ENCODE results near the gene SCART1. TPM values are rescaled to one million over a fixed set of nuclear protein-coding genes. Genes with fewer than 3 reads are reported as not detected.
"Not testable (repeated sequence)": the region's sequence is repeated elsewhere in the genome, so short reads cannot be mapped to it uniquely, and the experiment has no call there.

The SCART1 gene
- polyA plus RNA-seq, 3 donors from 2014 or later: 0.20 to 0.74 TPM; not detected in 1

GRCh38 chr10:133421336-133422222 lies 32.2 kb upstream of the SCART1 start:
- DNase-seq: no peak
- Mint-ChIP-seq H3K9me3 (peaks cover 0 to 2% (median 0%) of the 10 kb centered on the region in 6 donors), H3K27ac (no peak overlapping the region), H3K27me3 (ENCODE audit: low read depth in 3 of 3) (no peaks in the 10 kb centered on the region), H3K4me3 (peak overlapping the region in 1 of 5 donors; percentile 48), H3K36me3 (peaks cover 0 to 3% (median 0%) of the 10 kb centered on the region in 3 donors), H3K4me1 (peaks cover 0 to 3% of the 10 kb centered on the region in 2 donors)

- Mint-ChIP-seq H3K4me3 (peak overlapping the region in 2 of 5 donors; percentile 15 to 39), H3K4me1 (peaks cover 0 to 3% of the 10 kb centered on the region in 2 donors), H3K27ac (no peak overlapping the region), H3K36me3 (peaks cover 0 to 3% (median 0%) of the 10 kb centered on the region in 3 donors), H3K9me3 (peaks cover 0 to 2% (median 0%) of the 10 kb centered on the region in 6 donors), H3K27me3 (ENCODE audit: low read depth in 3 of 3) (no peaks in the 10 kb centered on the region)
- no peak for DNase-seq
These were observed 31.4 kb upstream of the SCART1 start for GRCh38 chr10:133422223-133422806.

DNA sequence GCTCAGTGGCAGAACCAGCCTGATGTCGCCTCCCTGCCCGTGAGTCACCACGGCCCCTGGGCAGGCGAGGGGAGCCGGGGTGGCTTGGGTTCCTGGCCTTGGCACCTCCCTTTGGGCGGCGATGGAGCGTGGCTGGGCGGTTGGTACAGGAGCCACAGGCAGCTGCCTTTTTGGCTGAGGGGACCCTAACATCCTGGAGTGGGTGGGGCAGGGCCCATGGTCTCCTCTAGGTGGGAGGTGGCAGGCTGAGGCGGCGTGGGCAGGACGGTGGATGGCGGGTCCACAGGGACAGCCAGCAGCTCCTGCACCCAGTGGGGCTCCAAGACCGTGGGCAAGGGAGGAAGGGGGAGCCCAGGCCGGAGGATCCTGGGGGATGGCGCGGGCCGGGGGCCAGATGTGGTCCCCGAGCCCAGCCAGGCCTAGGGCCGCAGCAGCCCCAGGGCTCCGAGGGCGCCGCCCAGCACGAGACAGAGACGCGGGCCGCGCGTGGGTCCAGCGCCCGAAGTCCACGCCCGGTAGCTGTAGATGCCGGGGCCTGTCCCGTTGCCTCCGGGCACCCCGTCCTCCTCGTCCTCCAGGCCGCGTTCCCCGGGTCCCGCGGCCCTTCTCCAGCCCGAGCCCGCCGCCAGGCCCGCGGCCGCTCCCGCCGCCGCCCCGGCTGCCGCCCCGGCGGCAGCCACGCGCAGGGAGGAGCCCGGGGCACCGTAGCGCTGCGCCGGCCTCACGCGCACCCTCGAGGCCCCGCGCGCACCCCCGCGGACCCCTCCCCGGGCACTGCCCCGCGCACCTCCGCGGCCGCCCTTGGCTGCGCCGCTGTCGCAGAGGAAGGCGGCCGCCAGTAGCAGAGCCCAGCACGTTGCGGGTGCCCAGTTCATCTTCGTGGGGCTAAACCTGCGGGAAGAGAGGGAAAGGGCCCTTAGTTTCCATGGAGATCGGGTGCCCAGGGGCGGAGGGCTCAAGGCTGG lies 30.7 kb upstream of the SCART1 start:
- Mint-ChIP-seq H3K4me1 (peaks cover 0 to 3% of the 10 kb centered on the region in 2 donors), H3K9me3 (peaks cover 0 to 2% (median 0%) of the 10 kb centered on the region in 6 donors), H3K36me3 (peaks cover 0 to 3% (median 0%) of the 10 kb centered on the region in 3 donors), H3K27me3 (ENCODE audit: low read depth in 3 of 3) (no peaks in the 10 kb centered on the region), H3K4me3 (peak overlapping the region in 3 of 5 donors; percentile 30 to 54 (median 42)), H3K27ac (no peak overlapping the region)
- DNase-seq: no peak

GRCh38 chr10:133424102-133424501 lies 29.6 kb upstream of the SCART1 start:
- not testable (repeated sequence) for H3K36me3 Mint-ChIP-seq, DNase-seq

GRCh38 chr10:133424601-133425000 lies 29.1 kb upstream of the SCART1 start, which contains the start of gene SPRN:
TSS of gene SPRN (minus strand) at chr10:133424625. CDS start at chr10:133423681, 944 bp downstream.
- not testable (repeated sequence) for DNase-seq; H3K36me3 Mint-ChIP-seq; H3K27me3 Mint-ChIP-seq (ENCODE audit: low read depth in 3 of 3); H3K27ac Mint-ChIP-seq; H3K4me1 Mint-ChIP-seq
- Mint-ChIP-seq H3K4me3 (peak within 1 kb of the TSS in 2 of 5 donors; percentile 42 to 54), H3K9me3 (peaks cover 0 to 11% (median 2%) of the 10 kb centered on the region in 6 donors)

More at GRCh38 chr10:133424102-133424501, 29.6 kb upstream of the SCART1 start:
- H3K4me3 Mint-ChIP-seq; H3K27ac Mint-ChIP-seq; H3K27me3 Mint-ChIP-seq (ENCODE audit: low read depth in 3 of 3); H3K4me1 Mint-ChIP-seq: not testable (repeated sequence)
- H3K9me3 Mint-ChIP-seq: peaks cover 0 to 11% (median under 1%) of the 10 kb centered on the region in 6 donors

GRCh38 chr10:133429571-133429970 lies 24.2 kb upstream of the SCART1 start:
- not testable (repeated sequence) for H3K4me3 Mint-ChIP-seq; H3K4me1 Mint-ChIP-seq; H3K27ac Mint-ChIP-seq; H3K36me3 Mint-ChIP-seq; DNase-seq; H3K27me3 Mint-ChIP-seq (ENCODE audit: low read depth in 3 of 3)
- H3K9me3 Mint-ChIP-seq: peaks cover 0 to 11% (median under 1%) of the 10 kb centered on the region in 6 donors

GRCh38 chr10:133431888-133432613 lies 21.7 kb upstream of the SCART1 start:
- not testable (repeated sequence) for DNase-seq, H3K4me1 Mint-ChIP-seq, H3K36me3 Mint-ChIP-seq, H3K27ac Mint-ChIP-seq, H3K4me3 Mint-ChIP-seq
- peaks cover 0 to 11% (median 3%) of the 10 kb centered on the region in 3 donors for H3K27me3 Mint-ChIP-seq (ENCODE audit: low read depth in 3 of 3)
- peaks cover 0 to 11% (median under 1%) of the 10 kb centered on the region in 6 donors for H3K9me3 Mint-ChIP-seq

GRCh38 chr10:133432789-133433188 lies 21.0 kb upstream of the SCART1 start:
- H3K9me3 Mint-ChIP-seq: peaks cover 0 to 11% (median 1%) of the 10 kb centered on the region in 6 donors
- H3K36me3 Mint-ChIP-seq, H3K27ac Mint-ChIP-seq: not testable (repeated sequence)

DNA sequence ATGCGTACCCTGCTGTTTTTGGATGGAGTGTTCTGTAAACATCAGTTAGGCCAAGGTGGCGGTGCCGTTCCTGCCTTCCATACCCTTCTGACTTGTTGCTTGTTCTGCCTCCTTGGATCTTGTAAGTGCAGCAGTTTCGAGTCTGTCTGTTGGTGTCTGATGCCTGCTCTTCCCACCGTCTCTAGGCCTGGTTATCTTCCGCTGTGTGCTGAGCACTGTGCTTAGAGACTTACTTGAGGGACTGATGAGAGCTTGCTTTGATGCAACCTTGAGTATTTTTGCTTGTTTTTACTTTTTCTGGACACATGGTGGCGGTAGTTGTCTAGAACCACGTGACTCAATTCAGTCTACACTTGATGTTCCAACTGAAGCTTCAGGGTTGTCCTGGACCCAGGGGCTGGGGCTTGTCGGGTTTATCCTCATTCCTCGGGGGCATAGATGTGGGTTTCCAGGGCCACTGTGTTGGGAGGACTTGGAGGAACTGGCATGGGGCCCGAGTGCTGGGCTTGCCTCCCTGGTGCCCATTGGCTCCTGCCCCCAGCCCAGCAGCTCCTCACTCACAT lies 15.0 kb upstream of the SCART1 start:
- Mint-ChIP-seq H3K27me3 (ENCODE audit: low read depth in 3 of 3) (peaks cover 0 to 10% (median 5%) of the 10 kb centered on the region in 3 donors), H3K27ac (no peak overlapping the region), H3K4me1 (peaks cover 22 to 34% of the 10 kb centered on the region in 2 donors), H3K9me3 (peaks cover 0 to 6% (median 0%) of the 10 kb centered on the region in 6 donors), H3K4me3 (no peak overlapping the region), H3K36me3 (no peaks in the 10 kb centered on the region)
- peak in 2 of 3 donors; percentile 17 to 23 for DNase-seq

More at GRCh38 chr10:133432789-133433188, 21.0 kb upstream of the SCART1 start:
- H3K4me1 Mint-ChIP-seq, H3K4me3 Mint-ChIP-seq, DNase-seq: not testable (repeated sequence)
- peaks cover 0 to 11% (median 3%) of the 10 kb centered on the region in 3 donors for H3K27me3 Mint-ChIP-seq (ENCODE audit: low read depth in 3 of 3)

DNA sequence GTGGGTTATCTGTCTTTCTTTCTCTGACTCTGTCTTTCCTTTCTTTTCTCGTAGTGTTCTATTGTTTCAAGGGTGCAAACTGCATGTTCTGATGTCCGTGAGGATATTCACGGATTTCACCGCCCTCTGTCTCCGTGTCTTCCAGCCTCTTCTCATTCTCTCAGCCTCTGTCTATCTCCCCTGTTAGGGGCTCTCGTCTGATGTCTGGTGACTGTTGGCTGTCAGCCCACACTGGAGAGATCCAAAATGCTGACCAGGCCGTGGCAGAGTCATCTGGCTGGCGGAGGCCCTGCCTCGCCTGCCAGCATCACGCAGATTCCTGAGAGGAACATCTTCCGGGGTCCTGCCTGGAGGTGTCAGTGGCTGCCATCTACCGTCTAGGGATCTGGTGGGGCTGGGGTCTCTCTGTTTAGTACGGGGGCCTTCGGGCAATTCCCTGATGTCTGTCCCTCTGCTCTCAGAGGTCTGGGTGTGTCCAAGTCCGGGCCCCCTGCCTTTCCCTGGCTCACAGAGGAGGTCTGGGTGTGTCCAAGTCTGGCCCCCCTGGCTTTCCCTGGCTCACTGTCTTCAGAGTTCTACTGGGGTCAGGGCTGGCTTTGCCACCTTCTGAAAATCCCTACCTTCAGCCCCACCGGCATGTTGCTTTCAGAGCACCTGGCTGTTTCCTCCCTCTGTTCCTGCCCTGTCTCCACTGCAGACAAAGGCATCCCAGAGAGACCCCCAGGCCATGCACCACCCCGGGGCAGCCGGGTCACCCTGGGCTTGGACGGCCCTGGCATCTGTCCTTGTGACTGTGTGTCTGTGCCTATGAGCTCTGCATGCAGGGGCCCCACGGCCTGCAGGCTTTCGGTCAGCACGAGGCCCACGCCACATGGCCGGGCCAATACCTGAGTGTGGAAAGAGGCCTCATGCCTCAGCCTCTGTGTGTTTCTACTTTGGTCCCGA lies 14.0 kb upstream of the SCART1 start:
- peaks cover 0 to 8% (median 5%) of the 10 kb centered on the region in 3 donors for H3K27me3 Mint-ChIP-seq (ENCODE audit: low read depth in 3 of 3)
- H3K4me3 Mint-ChIP-seq: no peak overlapping the region
- DNase-seq: no peak
- H3K36me3 Mint-ChIP-seq: no peaks in the 10 kb centered on the region
- H3K4me1 Mint-ChIP-seq: peaks cover 22 to 34% of the 10 kb centered on the region in 2 donors
- peaks cover 0 to 6% (median 0%) of the 10 kb centered on the region in 6 donors for H3K9me3 Mint-ChIP-seq
- no peak overlapping the region for H3K27ac Mint-ChIP-seq

DNA sequence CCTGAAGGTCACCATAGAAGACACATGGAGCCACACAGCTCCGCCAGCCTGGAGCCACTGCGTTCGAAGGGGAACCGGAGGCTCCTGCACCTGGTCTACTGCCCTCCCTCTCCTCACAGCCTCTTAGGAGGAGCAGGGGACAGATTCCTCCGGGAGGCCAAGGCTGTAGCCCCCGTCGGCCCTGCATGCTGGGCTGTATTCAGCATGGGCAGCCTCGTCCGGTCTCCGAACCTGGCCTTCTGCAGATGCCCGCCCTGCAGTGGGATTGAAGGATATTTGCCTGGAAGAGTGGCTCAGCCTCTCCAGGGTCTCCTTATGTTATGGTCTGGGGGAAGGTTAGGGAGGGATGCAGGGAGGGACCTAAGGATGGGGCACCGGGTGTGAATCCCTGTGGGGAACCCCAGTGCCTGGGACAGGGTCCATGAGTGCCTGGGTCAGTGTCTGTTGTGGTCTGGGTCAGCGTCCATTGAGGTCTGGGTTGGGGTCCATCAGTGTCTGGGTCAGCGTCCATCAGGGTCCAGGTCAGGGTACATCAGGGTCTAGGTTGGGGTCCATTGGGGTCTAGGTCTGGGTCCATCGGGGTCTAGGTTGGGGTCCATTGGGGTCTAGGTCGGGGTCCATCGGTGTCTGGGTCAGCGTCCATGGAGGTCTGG lies 13.0 kb upstream of the SCART1 start:
- peaks cover 22 to 34% of the 10 kb centered on the region in 2 donors for H3K4me1 Mint-ChIP-seq
- H3K9me3 Mint-ChIP-seq: peaks cover 0 to 10% (median 5%) of the 10 kb centered on the region in 6 donors
- no peaks in the 10 kb centered on the region for H3K36me3 Mint-ChIP-seq
- no peak for DNase-seq
- H3K27ac Mint-ChIP-seq: no peak overlapping the region
- H3K4me3 Mint-ChIP-seq: peak overlapping the region in 1 of 5 donors; percentile 38
- H3K27me3 Mint-ChIP-seq (ENCODE audit: low read depth in 3 of 3): peaks cover 0 to 8% (median 5%) of the 10 kb centered on the region in 3 donors
